H1 (cell line): ENCODE measurements around the gene TBC1D20. TPM values are rescaled to one million over a fixed set of nuclear protein-coding genes. Genes with fewer than 3 reads are reported as not detected.

ENCODE experiments used
- CTCF ChIA-PET: fragments of 300-600 bp; sonication (Branson Sonifier 250); formaldehyde crosslinking; loops from one replicate; lab custom pipeline; 2021; ENCODE audit not compliant: partially characterized antibody; lab: Charles Lee
- POLR2A ChIA-PET: fragments of 300-600 bp; sonication (Branson Sonifier 250); formaldehyde crosslinking; loops from one replicate; lab custom pipeline; 2021; ENCODE audit warnings: inconsistent platforms; ENCODE audit not compliant: partially characterized antibody; lab: Charles Lee
- DNase-seq, 2 experiments: peaks; one replicate each; pipeline versions ENCODE4 v3.0.0 to v3.0.0-alpha.2; 2010 to 2022; ENCODE audit warnings: low spot score in 2 of 2, low read depth in 1 of 2, mixed read lengths in 1 of 2
- FAIRE-seq: peaks from 2 replicates; lab custom pipeline; 2011; peaks lifted over from hg19 to GRCh38; lab: Jason Lieb, UNC
- H2AFZ ChIP-seq: 2 replicates; pipeline ENCODE4 v1.8.1; 2012; ENCODE audit warnings: low read length, inconsistent platforms
- H2AK5ac ChIP-seq: 2 replicates; pipeline ENCODE4 v1.6.1; 2013; ENCODE audit warnings: low read depth, low read length
- H2BK120ac ChIP-seq: replicated peaks from 2 replicates; pipeline ENCODE3; 2013; ENCODE audit warnings: low read depth, low read length, inconsistent platforms
- H2BK12ac ChIP-seq: 2 replicates; pipeline ENCODE4 v1.6.1; 2013; ENCODE audit warnings: low read depth, low read length
- H2BK15ac ChIP-seq: 2 replicates; pipeline ENCODE4 v1.6.1; 2013; ENCODE audit warnings: low read length
- H2BK20ac ChIP-seq: 2 replicates; pipeline ENCODE4 v1.6.1; 2013; ENCODE audit warnings: low read length
- H2BK5ac ChIP-seq: 2 replicates; pipeline ENCODE4 v1.6.1; 2013; ENCODE audit warnings: low read depth, low read length
- H3K14ac ChIP-seq: 2 replicates; pipeline ENCODE4 v1.6.1; 2013; ENCODE audit warnings: inconsistent platforms; ENCODE audit not compliant: insufficient read length
- H3K18ac ChIP-seq: 2 replicates; pipeline ENCODE4 v1.6.1; 2013; ENCODE audit warnings: low read length; ENCODE audit errors: extremely low read depth
- H3K23ac ChIP-seq: 2 replicates; pipeline ENCODE4 v1.6.1; 2013; ENCODE audit warnings: inconsistent platforms; ENCODE audit not compliant: insufficient read length
- H3K23me2 ChIP-seq: 2 replicates; pipeline ENCODE4 v1.6.1; 2013; ENCODE audit warnings: low read depth, low read length
- H3K27ac ChIP-seq: 2 replicates; pipeline ENCODE4 v1.6.1; 2011; ENCODE audit warnings: low read depth, low read length, inconsistent platforms
- H3K27me3 ChIP-seq, 4 experiments: replicated peaks in 1 of 4; 1 replicate in 1 of 4; 2 replicates in 3 of 4; pipeline versions ENCODE4 v1.6.1 to v1.8.1; 2011 to 2013; ENCODE audit warnings: low read length in 3 of 4, mild to moderate bottlenecking in 3 of 4, inconsistent platforms in 2 of 4, mixed read lengths in 2 of 4, moderate library complexity in 1 of 4; ENCODE audit not compliant: control insufficient read depth in 3 of 4, insufficient read depth in 3 of 4; ENCODE audit errors: extremely low read depth in 1 of 4
- H3K36me3 ChIP-seq, 4 experiments: 2 replicates each; pipeline versions ENCODE4 v1.6.1 to v1.8.1; 2011 to 2013; ENCODE audit warnings: mild to moderate bottlenecking in 4 of 4, low read length in 3 of 4, moderate library complexity in 2 of 4, control low read depth in 1 of 4, inconsistent platforms in 1 of 4; ENCODE audit not compliant: insufficient read depth in 4 of 4, control insufficient read depth in 2 of 4
- H3K4ac ChIP-seq: replicated peaks from 2 replicates; pipeline ENCODE3; 2013; ENCODE audit warnings: low read length, low read depth, mixed read lengths, inconsistent platforms; ENCODE audit not compliant: insufficient read length
- H3K4me1 ChIP-seq, 4 experiments: replicated peaks in 1 of 4; 1 replicate in 1 of 4; 2 replicates in 3 of 4; pipeline versions ENCODE4 v1.6.1 to v1.8.1; 2011 to 2013; ENCODE audit warnings: low read length in 3 of 4, inconsistent platforms in 2 of 4, mixed read lengths in 1 of 4; ENCODE audit not compliant: insufficient read depth in 4 of 4, control insufficient read depth in 3 of 4
- H3K4me2 ChIP-seq, 2 experiments: 2 replicates each; pipeline versions ENCODE4 v1.6.1 to v1.8.1; 2011 to 2013; ENCODE audit warnings: low read depth in 2 of 2, low read length in 2 of 2, control low read depth in 1 of 2, inconsistent platforms in 1 of 2, mild to moderate bottlenecking in 1 of 2; ENCODE audit not compliant: insufficient read depth in 1 of 2
- H3K4me3 ChIP-seq, 4 experiments: fragments of 200-600, 300-600 bp in 1 of 4; sonication (generic), shearing (Covaris generic), sonication (Bioruptor Twin) in 1 of 4; 2 replicates each; pipeline versions ENCODE4 v1.5.1 to v1.8.1; 2011 to 2016; ENCODE audit warnings: low read length in 4 of 4, low read depth in 3 of 4, control low read depth in 2 of 4, inconsistent platforms in 2 of 4, mild to moderate bottlenecking in 2 of 4, mixed read lengths in 1 of 4, moderate library complexity in 1 of 4; ENCODE audit not compliant: insufficient read depth in 2 of 4; ENCODE audit errors: extremely low read depth in 1 of 4
- H3K56ac ChIP-seq: replicated peaks from 2 replicates; pipeline ENCODE3; 2013; ENCODE audit warnings: low read depth, mild to moderate bottlenecking, mixed read lengths, low read length, inconsistent platforms; ENCODE audit not compliant: insufficient read length
- H3K79me1 ChIP-seq: 2 replicates; pipeline ENCODE4 v1.6.1; 2013; ENCODE audit warnings: low read depth, low read length, control low read depth
- H3K79me2 ChIP-seq, 2 experiments: 2 replicates each; pipeline versions ENCODE4 v1.6.1 to v1.8.1; 2012 to 2013; ENCODE audit warnings: low read length in 2 of 2, mild to moderate bottlenecking in 2 of 2, inconsistent platforms in 1 of 2; ENCODE audit not compliant: insufficient read depth in 2 of 2, control insufficient read depth in 1 of 2
- H3K9ac ChIP-seq, 4 experiments: replicated peaks in 1 of 4; 1 replicate in 1 of 4; 2 replicates in 3 of 4; pipeline versions ENCODE4 v1.6.1 to v1.8.1; 2011 to 2013; ENCODE audit warnings: low read depth in 3 of 4, low read length in 3 of 4, control low read depth in 2 of 4, mild to moderate bottlenecking in 2 of 4, moderate library complexity in 2 of 4, inconsistent platforms in 1 of 4; ENCODE audit errors: extremely low read depth in 1 of 4
- H3K9me3 ChIP-seq, 2 experiments: 2 replicates each; pipeline versions ENCODE4 v1.6.1 to v1.8.1; 2012 to 2013; ENCODE audit warnings: mild to moderate bottlenecking in 2 of 2, moderate library complexity in 2 of 2, control low read depth in 1 of 2, inconsistent platforms in 1 of 2, low read depth in 1 of 2, low read length in 1 of 2, mixed read lengths in 1 of 2; ENCODE audit not compliant: insufficient read depth in 2 of 2
- H4K20me1 ChIP-seq, 2 experiments: replicated peaks in 1 of 2; 2 replicates each; pipeline versions ENCODE3 to v1.8.1; 2011 to 2013; ENCODE audit warnings: inconsistent platforms in 2 of 2, low read length in 2 of 2, mild to moderate bottlenecking in 1 of 2; ENCODE audit not compliant: insufficient read depth in 2 of 2, control insufficient read depth in 1 of 2
- H4K5ac ChIP-seq: 2 replicates; pipeline ENCODE4 v1.6.1; 2013; ENCODE audit warnings: low read length, low read depth, mixed read lengths, inconsistent platforms; ENCODE audit not compliant: insufficient read length
- H4K8ac ChIP-seq: 2 replicates; pipeline ENCODE4 v1.8.0; 2013; ENCODE audit warnings: mild to moderate bottlenecking, moderate library complexity, low read length, inconsistent platforms; ENCODE audit not compliant: insufficient read depth; ENCODE audit errors: extremely low read depth
- H4K91ac ChIP-seq: replicated peaks from 2 replicates; pipeline ENCODE3; 2013; ENCODE audit warnings: low read length, mixed read lengths, inconsistent platforms; ENCODE audit not compliant: insufficient read length
- CBX8 ChIP-seq: fragments of 300-800, 300-1000 bp; sonication (generic); IDR thresholded peaks from 2 replicates; pipeline ENCODE4 v1.7.1; 2016; ENCODE audit warnings: low read depth, low read length, borderline replicate concordance
- EGR1 ChIP-seq: IDR thresholded peaks from 2 replicates; pipeline ENCODE4 v1.6.1; 2011; ENCODE audit warnings: low read depth, low read length, borderline replicate concordance
- HDAC6 ChIP-seq: IDR thresholded peaks from one replicate; pipeline ENCODE4 v1.7.1; 2012; ENCODE audit warnings: low read depth, mild to moderate bottlenecking, inconsistent platforms, low read length, moderate library complexity
- POLR2A ChIP-seq, 2 experiments: IDR thresholded peaks; 1 replicate in 1 of 2; 2 replicates in 1 of 2; pipeline ENCODE4 v1.6.1; 2011; ENCODE audit warnings: low read depth in 2 of 2, low read length in 2 of 2, mild to moderate bottlenecking in 2 of 2; ENCODE audit errors: control extremely low read depth in 1 of 2
- RXRA ChIP-seq: IDR thresholded peaks from 2 replicates; pipeline ENCODE4 v1.6.1; 2011; ENCODE audit warnings: low read depth, mild to moderate bottlenecking, low read length, moderate library complexity; ENCODE audit not compliant: insufficient read depth
- TAF7 ChIP-seq: optimal IDR thresholded peaks from 2 replicates; pipeline ENCODE3; 2011; ENCODE audit warnings: low read depth, mild to moderate bottlenecking, inconsistent platforms, low read length, moderate library complexity, borderline replicate concordance
- WGBS, 2 experiments: shearing (Covaris generic) in 1 of 2; methylation state at CpG; one replicate each; pipeline versions ENCODE4 v1.1.6 to v1.1.7; 2013 to 2015; ENCODE audit warnings: low lambda C conversion rate in 2 of 2, mixed read lengths in 2 of 2, inconsistent platforms in 1 of 2, low coverage in 1 of 2, missing lambda C conversion rate in 1 of 2; ENCODE audit not compliant: insufficient replicate concordance in 2 of 2, insufficient coverage in 1 of 2, insufficient read length in 1 of 2; ENCODE audit errors: extremely low coverage in 1 of 2, missing lambda C conversion rate in 1 of 2; 5-methylcytosine and 5-hydroxymethylcytosine counted together
- polyA plus RNA-seq, 7 experiments: library from polyadenylated mRNA; depleted of rRNA in 3 of 7; stranded (reverse) in 5 of 7; unstranded in 2 of 7; fragments of >200 nt in 5 of 7; fragments of 200-250 nt in 2 of 7; gene quantifications; 1 replicate in 5 of 7; 2 replicates in 1 of 7; 4 replicates in 1 of 7; pipeline versions ENCODE4 v1.2.1 to v1.2.3, GENCODE V29; 2011 to 2013; ENCODE audit warnings: missing spikeins in 2 of 7, mixed read lengths in 2 of 7
- total RNA-seq: library from RNA; stranded (reverse); fragmentation: NEBNext Ultra II Directional; extraction: Animal tissue kit (Norgen Biotek cat#: 25700); gene quantifications from 2 replicates; pipeline ENCODE4 v1.2.1, GENCODE V29; 2021

TBC1D20 gene
- total and polyA plus RNA-seq, 2 of the 8 experiments (the other 6 are each of a cell fraction or from before 2014, with no cell fraction given), result 14.5 to 17.1 TPM

GRCh38 chr20:469746-470490 lies 7.6 kb upstream of the TBC1D20 start:
- Histone ChIP-seq H3K4ac (no peak overlapping the region), H4K8ac (no peak overlapping the region), H3K23ac (no peak overlapping the region), H3K27ac (no peak overlapping the region), H3K4me1 (no peaks in the 10 kb centered on the region), H3K36me3 (peaks cover 0 to 4% (median 0%) of the 10 kb centered on the region in 4 experiments; a peak in 2 of 8 replicates), H3K79me1 (no peaks in the 10 kb centered on the region), H3K9ac (no peak overlapping the region), H2BK15ac (no peak overlapping the region), H4K20me1 (no peaks in the 10 kb centered on the region), H3K27me3 (no peaks in the 10 kb centered on the region), H3K23me2 (no peaks in the 10 kb centered on the region), H3K4me2 (no peak overlapping the region), H2BK20ac (no peak overlapping the region), H2BK5ac (no peak overlapping the region), H3K56ac (no peak overlapping the region), H4K91ac (no peak overlapping the region), H3K18ac (no peak overlapping the region), H4K5ac (no peak overlapping the region), H2BK120ac (no peak overlapping the region), H2AK5ac (no peak overlapping the region), H2BK12ac (no peak overlapping the region), H2AFZ (no peak overlapping the region), H3K79me2 (no peaks in the 10 kb centered on the region), H3K9me3 (peaks cover 26 to 28% of the 10 kb centered on the region in 2 experiments), H3K4me3 (no peak overlapping the region), H3K14ac (no peak overlapping the region)
- whole genome bisulfite sequencing, 2 experiments, result 88% methylated on average over 8 of the region's 8 CpGs; no CpG with 5 or more reads in 1 of the 2 experiments
- FAIRE-seq (no peak), DNase-seq (no peak)
- POLR2A ChIA-PET, result interaction anchor here (0.9 kb wide), 1 partner anchor 67 kb away, joined by 3 read pairs; no protein-coding TSS in a partner anchor
- CTCF ChIA-PET, result interaction anchor here (1.6 kb wide), 1 partner anchor 115 kb away, joined by 3 read pairs; no protein-coding TSS in a partner anchor
- TF ChIP-seq POLR2A (IDR thresholded peaks at IDR 0.05; ENCODE audit: control extremely low read depth in 1 of 2, low read depth in 2 of 2, low read length in 2 of 2) (no peak), EGR1 (no peak), TAF7 (no peak), CBX8 (no peak), HDAC6 (no peak), RXRA (no peak)
